ENCODE data around the gene SGCA.

SGCA gene

DNA sequence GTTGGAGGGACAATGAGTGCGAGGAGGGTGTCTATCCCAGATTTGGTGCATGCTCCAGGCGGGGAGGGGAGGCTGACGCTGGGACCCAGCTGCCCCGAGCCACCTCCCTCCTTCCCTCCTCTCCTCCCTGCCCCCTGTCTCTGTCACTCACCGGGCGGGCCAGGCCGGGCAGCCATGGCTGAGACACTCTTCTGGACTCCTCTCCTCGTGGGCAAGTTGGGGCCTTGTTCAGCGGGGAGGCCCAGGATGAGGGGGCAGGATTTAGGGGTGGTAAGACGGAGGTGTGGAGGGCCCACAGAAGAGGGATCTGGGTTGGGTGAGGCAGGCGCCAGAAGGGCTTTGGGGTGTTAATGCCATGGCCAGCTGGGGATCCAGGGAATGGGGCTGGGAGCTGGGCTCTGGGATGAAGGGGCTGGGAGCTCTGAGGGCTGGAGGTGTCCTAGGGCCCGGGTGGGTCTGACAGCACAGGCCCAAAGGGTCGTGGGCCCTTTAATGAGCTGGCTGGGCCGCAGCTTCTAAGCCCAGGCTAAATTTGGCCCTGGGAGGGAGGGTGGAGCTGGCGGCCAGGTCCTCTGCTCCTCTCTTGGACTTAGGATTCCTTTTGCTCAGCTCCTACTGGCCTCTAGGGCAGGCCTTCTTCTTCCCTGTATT, at the start of gene SGCA:
Gene SGCA (plus strand): TSS at position 139 of the 651 bp plus-strand sequence. CDS start 36 bp downstream, at position 175.
- no peak for DNase-seq (ENCODE audit: low spot score)

DNA sequence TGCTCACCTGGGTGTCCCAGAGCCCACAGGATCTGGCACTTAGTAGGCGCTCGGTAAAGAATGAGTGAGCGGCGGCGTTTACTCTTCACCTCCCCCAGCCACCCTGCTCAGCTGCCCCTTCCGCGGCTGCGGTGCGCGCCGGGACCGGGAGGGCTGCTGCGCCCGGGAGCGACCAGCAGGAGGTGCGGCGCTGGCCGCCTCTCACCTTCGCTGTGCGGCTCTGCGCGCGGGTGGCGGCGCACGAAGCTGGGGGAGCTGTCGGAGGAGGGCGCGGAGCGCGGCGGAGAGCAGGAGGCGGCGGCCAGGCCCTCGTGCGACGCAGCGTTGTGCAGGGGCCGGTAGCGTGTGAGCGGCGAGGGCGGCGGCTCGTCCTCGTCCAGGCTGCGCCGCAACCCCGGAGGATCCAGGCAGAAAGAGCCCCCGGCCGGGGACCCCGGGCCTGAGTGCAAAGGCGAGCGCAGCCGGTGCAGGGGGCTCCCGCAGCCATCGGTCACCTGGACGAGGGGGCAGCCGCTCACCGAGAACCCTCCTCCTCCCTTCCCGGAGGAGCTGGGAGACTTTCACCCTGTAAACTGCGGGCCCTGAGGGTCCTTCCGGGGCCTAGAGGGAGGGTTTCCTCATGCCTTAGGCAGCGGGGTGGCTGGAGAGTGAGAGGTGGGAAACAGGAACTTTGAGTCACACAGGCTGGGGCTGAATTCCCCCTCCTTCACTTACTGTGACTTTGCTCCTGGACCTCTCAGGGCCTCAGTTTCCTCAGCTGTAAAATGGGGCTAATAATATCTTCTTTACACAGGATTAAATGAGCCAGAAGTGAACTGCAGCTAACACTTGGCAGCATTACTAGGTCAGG, 48.4 kb upstream of the SGCA start:
- DNase-seq (ENCODE audit: low spot score): peak; percentile 95

DNA sequence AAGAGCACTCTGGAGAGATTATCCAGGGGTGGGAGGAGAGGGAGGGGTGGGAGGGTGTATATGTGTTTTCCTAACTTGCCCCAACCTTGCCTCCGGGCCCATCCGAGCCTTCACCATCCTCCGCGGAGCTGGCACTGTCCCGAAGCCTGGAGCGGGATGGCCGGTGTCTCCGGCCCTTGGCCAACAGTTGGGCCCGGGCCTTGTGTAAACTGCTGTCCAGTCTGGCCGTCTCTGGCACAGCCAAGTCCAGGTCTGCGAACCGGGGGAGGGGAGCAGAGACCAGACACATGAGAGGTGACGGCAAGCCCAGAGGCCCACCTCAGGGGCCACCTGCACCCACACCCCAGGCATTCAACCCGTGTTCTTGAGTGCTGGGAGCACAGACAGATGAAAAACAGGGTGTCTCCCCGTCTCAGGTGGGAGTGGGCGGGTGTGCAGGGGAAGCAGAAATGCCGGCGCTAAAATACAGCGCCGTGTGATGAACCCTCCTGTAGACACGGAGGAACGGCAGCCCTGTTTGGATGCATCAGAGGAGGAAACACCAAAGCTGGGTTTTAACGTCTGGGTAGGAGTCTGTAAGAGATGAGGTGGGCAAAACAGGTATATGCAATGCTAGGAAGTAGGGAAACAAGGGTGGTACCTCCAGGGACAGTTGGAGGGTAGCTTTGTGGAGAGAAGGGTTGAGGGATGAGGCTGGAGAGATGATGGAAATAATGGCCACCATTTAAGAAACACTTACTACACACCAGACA, 47.6 kb upstream of the SGCA start:
- no peak for DNase-seq (ENCODE audit: low spot score)

DNA sequence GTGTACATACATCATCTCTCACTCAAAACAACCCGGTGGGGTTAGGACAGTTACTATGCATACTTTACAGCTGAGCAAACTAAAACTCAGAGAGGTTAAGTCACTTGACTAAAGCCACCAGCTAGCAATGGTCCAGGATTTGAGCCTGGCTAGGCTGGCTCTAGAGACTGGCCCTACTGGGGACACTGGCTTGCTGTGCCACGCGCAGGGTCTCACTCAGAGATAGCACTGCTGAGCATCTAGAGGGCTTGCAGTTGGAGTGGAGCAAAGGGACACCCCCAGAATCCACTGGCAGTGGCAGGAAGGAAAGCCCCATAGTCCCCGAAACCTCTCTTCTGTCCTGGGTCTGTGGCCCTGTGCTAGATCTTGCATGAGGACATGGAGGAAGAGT, 47.0 kb upstream of the SGCA start:
- no peak for DNase-seq (ENCODE audit: low spot score)

DNA sequence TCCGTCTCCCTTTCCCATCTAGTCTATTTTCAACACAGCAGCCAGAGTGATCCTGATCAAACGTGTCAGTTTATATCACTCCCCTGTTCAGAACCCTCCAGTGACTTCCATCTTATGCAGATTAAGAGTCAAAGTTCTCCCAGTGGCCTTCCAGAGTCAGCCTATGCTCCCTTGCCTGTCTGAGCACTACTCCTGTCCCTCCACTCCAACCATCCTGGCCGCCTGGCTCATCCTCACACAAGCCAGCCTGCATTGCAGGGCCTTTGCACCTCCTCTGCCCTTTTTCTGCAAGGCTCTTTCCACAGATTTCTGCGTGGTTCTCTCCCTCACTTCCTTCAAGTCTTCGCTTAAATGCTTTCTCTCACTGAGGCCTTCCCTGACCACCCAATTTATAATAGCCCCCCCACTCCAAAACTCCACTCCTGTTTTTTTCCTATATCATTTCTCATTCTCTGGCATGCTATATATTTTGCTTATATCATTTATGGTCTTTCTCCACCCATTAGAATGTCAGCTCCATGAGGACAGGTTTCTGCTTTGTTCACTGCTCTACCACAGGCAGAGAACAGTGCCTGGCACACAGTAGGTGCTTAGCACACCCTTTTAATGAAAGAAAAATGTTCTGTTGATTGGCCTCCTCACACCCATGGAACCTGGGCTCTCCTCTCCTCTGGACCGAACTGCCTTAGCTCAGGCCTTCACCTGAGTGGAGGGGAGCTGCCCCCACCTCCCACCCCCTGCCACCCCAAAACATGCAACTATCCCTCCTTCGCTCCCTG, 45.1 kb upstream of the SGCA start:
- no peak for DNase-seq (ENCODE audit: low spot score)

DNA sequence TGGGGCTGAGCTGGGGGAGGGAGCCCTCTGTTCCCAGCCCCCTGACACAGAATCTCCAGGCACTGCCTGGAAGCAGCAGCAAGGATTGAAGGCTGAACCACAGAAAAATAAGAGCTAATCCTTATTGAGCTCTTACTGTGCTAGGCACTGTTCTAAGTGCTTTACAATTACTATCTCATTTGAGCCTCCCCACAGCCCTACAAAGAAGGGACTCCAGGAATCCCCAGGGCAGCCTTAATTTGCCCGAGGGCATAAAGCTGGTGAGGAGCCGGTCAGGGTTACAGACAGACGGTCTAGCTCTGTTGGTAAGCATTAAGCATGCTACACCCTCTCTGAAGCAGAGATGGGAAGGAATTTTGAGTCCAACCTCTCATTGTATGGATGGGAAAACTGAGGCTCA, 42.9 kb upstream of the SGCA start:
- no peak for DNase-seq (ENCODE audit: low spot score)

DNA sequence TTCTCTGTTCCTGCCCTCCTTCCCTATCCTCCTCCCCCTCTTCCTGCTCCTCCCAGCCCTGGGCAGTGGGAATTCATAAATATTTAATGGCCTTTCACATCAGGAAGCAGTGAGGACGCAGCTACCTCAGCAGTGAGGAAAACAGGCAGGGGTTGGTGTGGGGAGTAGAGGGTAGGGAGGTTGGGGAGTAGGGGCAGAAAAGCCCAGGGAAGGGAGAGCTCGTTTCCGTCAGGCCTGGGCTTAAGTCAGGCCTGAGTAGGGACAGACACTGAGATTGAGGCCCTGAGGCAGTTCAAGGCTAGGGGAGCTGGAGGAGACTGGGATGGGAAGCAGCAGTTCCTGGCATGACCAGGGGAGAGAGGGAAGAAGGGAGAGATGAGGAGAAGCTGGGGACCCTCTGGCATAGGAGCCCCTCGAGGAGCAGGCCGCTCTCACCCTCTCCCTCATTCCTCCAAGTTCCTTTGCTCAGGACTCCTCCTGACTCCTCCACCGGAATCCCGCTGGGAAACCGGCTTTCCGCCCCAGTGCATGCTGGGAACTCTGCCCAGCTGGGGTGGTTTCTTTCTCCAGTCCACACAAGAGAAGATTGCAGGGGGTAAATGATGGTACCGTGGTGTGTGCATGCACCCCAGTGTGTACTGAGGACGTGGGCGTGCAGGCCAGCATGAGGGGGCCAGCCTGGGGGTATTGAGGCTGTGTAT, 42.0 kb upstream of the SGCA start:
- DNase-seq (ENCODE audit: low spot score): no peak

DNA sequence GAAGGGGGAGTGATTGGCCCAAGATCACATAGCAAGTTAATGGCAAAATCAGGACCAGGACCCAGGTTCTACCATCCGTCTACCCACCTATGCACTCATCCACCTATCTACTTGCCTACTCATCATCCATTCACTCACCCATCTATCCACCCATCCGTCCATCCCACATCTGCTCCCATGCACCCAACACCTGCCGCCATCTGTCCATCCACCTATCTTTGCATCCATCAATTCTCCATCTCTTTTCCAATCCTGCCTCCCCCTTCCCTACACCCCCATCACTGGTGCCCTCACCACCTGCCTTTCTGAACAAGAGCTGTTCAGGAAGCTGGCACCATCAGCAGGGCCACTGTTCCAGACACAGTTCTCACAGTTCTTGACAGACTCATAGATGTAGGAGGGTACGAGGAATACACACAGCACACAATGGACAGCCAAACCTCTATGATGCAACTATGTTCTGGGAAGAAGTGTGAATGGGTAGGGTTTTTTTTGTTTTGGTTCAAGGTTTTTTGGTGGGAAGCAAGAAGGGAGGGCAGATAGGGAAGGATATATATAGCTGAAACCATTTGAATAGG, 40.3 kb upstream of the SGCA start:
- DNase-seq (ENCODE audit: low spot score): no peak

DNA sequence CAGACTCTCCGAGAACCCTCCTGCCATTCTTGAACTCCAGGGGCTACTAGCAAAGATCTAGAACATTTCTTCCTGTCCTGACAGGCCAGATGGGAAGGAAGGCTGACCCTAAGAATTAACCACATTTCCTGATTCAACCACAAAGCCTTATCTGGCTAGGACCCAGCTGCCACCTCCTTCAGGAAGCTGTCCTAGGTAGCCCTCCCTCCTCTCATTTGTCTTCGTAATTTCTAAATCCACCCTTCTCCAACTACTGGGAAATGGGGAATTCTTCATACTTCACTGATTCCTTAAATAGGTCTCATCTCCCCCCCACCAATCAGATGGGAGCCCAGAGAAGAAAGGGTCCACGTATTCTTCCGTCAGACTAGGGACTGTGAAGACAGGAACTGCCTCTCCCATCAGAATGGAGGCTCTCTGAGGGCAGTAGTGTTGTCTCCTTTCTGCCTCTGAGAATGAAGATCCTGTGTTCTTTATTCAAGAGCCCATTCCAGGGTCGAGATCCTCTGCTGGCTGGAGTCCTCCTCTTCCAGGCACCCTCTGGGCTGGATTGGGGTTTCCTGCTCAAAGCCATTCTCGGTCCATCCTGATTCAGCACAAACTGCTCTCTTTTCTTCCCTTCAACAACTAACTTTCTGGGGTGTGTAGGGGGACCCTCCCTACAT, 38.0 kb upstream of the SGCA start:
- DNase-seq (ENCODE audit: low spot score): no peak

DNA sequence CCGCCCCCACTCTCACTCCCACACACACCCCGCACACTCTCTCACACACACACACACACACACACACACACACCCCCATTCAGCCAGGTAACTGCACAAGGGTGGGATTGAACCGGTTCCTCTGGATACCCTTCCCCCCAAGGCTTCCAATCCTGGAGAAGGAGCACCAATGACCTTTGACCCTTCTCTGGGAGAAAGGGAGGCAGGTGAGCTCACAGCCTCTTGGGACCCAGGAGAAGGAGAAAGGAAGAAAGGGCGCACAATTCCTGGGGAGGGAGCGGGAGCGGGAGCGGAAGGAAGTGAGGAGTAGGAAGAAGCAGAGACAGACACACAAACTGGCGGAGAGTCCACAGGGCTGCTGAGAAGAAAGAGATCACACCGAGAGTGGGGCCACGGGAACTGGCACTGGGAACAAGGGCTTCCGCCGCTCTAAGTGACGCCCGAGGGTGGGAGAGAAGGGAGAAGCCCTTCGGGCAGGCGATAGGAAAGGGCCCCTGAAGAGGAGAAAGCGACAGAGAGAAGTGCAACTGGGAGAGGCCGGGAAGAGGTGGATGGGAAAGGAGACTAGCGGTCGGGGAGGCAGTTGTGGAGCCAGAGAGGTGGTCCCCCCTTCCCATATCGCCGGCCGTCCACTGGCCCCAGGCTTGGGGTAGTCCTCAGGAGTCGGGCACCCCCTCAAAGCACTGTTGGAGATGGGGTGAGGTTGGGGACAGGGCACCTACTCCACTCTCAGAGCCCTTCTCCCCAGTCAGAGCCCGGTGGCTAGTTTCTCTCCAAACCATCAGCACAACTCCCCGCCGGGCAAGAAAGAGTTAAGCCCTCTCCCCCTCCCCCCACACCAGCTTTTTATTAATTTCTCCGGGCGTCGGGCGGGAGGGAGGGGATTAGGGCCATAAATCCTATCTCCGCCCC, 37.1 kb upstream of the SGCA start:
- DNase-seq (ENCODE audit: low spot score): no peak

DNA sequence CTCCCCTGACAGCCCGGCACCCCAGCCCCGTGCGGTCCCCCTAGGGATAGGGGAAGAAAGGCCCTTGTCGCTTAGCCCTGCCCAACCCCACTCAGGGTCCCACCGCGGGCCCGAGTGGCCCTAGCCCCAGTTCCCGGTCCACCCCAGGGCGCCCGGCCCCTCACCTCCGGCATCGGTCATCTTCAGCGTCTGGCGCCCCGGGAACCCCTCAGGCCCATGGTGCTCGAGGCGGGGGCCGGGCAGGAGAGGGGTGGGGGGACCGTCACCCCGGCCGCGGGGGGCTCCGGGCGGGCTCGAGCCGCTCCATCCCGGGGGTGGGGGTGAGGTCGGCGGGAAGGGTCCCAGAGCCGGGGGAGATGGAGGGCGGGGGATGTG, 36.5 kb upstream of the SGCA start:
- peak; percentile 86 for DNase-seq (ENCODE audit: low spot score)

DNA sequence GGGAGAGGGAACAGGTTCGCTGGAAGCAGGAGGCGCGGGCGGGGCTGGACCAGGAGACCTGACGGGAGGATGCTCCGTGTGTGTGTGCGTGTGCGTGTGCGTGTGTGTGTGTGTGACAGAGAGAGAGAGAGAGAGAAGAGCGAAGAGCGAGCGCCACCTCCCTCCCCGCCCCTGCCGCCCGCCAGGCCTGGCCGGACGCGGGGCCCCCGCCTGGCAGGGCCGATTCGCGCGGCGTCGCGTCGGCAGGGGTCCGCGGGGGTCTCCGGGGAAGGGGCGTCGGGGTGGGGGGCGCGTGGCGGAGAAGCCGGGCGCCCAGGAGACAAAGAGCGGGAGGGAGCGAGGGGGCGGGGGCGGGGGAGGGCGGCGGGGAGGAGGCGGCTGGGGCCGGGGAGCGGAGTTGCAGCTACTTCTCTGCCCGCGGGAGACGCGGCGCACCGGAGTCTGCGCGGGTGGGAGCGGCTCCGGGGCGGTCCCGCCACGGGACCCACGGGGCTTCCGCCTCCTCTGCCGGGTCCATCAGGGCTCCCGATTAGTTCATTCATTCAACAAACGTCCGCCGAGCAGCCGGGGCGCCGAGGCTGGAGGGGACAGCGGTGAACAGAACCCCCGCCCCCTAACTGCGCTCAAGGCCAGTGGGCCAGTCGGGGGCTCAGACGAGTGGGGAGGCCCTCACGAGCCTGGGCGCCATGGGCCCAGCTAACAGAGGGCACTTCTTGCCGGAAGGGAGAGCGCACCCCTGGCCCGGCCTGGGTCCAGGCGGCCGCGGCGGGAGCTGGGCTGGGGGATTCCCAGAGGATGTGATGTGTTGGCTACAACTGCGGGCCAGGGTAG, 35.9 kb upstream of the SGCA start, which contains the start of gene SAMD14:
Gene SAMD14 (minus strand): TSS at position 433 of the 831 bp plus-strand sequence. CDS start 5,201 bp downstream, outside the sequence.
- DNase-seq (ENCODE audit: low spot score): peak; percentile 81

DNA sequence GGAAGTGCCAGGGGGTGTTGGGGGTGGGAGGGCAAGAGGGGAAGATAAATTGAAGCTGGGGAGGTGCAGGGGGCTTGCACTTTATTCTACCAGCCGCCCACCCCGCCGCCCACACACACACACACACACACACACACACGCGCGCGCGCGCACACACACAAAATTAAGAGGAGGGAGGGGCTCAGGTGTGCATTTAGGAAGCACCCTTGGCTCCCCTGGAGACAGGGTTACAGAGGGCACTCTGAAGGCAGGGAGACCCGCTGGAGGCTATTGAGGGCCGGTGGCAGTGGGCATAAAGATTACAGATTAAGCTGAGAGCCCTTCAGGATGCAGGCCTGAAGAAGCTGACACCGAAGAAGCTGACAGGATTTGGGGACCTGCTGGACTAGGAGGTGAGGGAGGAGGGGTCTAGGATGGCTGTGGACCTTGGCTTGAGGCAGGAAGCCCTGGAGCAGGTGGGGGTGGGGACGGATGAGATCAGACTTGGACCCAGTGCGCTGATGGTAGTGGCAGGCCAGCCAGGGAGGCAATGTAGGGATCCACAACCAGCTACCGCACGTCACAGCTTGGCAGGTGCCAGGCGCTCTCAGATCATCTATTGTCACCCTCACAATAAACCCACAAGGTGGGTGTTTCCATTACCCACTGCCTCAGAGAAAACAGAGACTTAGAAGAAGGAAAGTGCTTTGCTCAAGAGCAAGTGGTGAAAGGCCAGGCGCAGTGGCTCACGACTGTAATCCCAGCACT, 35.1 kb upstream of the SGCA start:
- no peak for DNase-seq (ENCODE audit: low spot score)

DNA sequence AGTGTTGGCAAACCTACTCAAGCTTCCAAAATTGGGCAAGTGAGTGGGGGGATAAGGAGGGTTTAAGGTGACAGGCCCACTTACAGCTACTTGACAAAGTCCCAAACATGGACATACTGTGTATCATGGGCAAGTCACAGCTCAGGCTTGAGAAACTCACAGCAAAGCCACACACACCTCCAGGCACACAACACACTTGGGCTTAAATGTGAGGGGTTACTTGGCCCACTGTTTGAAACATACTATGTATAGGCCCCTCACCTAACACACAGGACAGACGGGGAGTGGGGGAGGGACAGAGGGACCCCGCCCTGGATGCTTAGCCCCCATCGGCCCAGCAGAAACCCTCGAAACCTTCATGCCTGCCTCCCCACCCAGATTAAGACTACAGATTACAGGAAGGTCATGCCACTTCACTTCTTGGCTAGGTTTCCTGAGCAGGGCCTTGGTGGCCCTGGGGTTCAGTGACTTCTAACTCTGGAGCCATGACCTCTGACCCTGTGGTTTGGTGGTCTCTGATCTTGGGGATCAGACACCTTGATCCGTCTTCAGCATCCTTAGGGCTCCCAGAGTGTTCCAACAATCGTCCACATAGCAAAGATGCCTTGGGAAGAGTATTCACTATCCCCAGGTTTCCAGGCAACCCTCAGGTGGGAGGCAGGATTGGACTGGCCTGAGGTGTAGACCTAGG, 33.6 kb upstream of the SGCA start:
- DNase-seq (ENCODE audit: low spot score): no peak

DNA sequence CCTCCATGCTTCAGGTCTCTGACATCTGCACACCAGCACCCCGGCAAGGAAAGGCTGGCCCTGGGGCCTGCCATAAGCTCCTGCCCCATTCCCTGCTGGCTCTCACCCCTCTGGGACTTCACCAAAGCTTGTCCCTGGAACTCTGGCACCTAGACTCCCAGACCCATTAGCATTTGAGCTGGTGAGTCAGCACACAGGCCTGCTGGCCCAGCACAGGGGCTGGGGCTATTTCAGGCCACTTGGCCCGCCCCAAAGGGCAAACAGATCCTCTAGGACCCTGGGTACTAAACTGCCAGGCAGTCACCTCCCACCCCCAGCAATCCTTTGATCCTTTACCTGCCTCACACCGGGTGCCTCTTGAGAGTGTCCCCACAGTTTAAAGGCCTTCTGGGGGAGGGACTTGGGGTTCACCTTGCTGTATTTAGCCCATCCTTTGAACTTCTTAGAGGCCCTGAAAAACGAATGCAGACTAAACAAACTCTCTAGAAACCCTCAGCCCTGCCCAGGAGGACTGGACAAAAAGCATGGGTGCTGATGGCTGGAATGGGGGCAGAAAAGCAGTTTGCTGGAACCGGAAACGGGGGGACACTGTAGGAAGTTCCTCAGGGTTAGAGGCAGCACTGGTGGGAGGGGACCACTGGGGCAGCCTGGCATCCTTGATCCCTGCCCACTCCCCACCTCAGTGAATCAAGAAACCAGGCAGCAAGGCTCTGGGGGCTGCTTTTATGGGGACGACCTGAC, 32.6 kb upstream of the SGCA start:
- no peak for DNase-seq (ENCODE audit: low spot score)

DNA sequence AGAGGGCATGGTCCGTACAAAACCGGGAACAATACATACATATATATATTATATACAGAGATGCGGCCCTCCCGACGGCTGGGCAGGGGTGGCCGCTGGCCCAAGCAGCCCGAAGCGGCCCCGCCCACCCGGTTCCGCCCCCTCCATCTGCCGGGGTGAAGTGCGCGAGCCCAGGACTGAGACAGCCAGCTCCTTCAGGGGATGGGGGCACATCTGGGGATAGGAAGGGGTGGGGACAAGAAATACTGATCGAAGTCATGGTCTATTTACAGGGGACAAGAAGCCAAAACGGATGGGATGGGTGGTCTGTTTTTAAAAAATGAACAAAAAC, 32.1 kb upstream of the SGCA start:
- peak; percentile 55 for DNase-seq (ENCODE audit: low spot score)

All from D341Med (cell line).